ENCODE measurements around the gene FAM98B. TPM values are rescaled to one million over a fixed set of nuclear protein-coding genes. Genes with fewer than 3 reads are reported as not detected.

Gene FAM98B
- total RNA-seq, 1 experiment from 2014 or later: 38.1 TPM

- no peak for DNase-seq (ENCODE audit: low spot score)
- CTCF ChIA-PET: interaction anchor here (1.0 kb wide), 1 partner anchor 92 kb away, joined by 3 read pairs; no protein-coding TSS in a partner anchor
- TF ChIP-seq IRF2 (CRISPR knock-in tag; IDR thresholded peaks at IDR 0.05; ENCODE audit: borderline replicate concordance, low read depth) (no peak), ZNF671 (CRISPR knock-in tag; IDR thresholded peaks at IDR 0.05) (no peak), NR3C1 (CRISPR knock-in tag; conservative IDR thresholded peaks at IDR 0.05; ENCODE audit: low read depth) (no peak), ELF4 (CRISPR knock-in tag; IDR thresholded peaks at IDR 0.05; ENCODE audit: low read depth) (no peak), NR2C2 (CRISPR knock-in tag; IDR thresholded peaks at IDR 0.05) (no peak), HMGXB4 (CRISPR knock-in tag; IDR thresholded peaks at IDR 0.05) (no peak)
These were observed 78.8 kb downstream of the FAM98B start for GRCh38 chr15:38532728-38533127.

GRCh38 chr15:38533416-38533915, 79.5 kb downstream of the FAM98B start:
- no peaks in the 10 kb centered on the region for H3K27me3 Mint-ChIP-seq (ENCODE audit: low read depth)
- H3K9me3 Mint-ChIP-seq: no peaks in the 10 kb centered on the region
- no peaks in the 10 kb centered on the region for H3K36me3 Mint-ChIP-seq
- ChIA-PET CTCF (interaction anchor here (1.0 to 2.0 kb wide), 2 partner anchors 30 to 93 kb away, joined by 3 to 6 read pairs; no protein-coding TSS in a partner anchor), POLR2A (no interaction called here)
- H3K4me3 Mint-ChIP-seq: no peak overlapping the region
- DNase-seq (ENCODE audit: low spot score) (no peak), ATAC-seq (no peak)
- TF ChIP-seq NR2C2 (CRISPR knock-in tag; IDR thresholded peaks at IDR 0.05) (no peak), PREB (CRISPR knock-in tag; IDR thresholded peaks at IDR 0.05; ENCODE audit: borderline replicate concordance) (no peak), ZNF219 (CRISPR knock-in tag; IDR thresholded peaks at IDR 0.05; ENCODE audit: borderline replicate concordance) (no peak), PRDM15 (CRISPR knock-in tag; IDR thresholded peaks at IDR 0.05) (no peak), JAZF1 (CRISPR knock-in tag; IDR thresholded peaks at IDR 0.05) (no peak), MXD4 (CRISPR knock-in tag; IDR thresholded peaks at IDR 0.05; ENCODE audit: borderline replicate concordance) (no peak), ZNF512 (CRISPR knock-in tag; IDR thresholded peaks at IDR 0.05; ENCODE audit: borderline replicate concordance) (no peak), NR3C1 (CRISPR knock-in tag; conservative IDR thresholded peaks at IDR 0.05; ENCODE audit: low read depth) (no peak), CREB1 (CRISPR knock-in tag; IDR thresholded peaks at IDR 0.05) (no peak), EMX1 (CRISPR knock-in tag; IDR thresholded peaks at IDR 0.05) (no peak), HMGXB4 (CRISPR knock-in tag; IDR thresholded peaks at IDR 0.05) (no peak)
- H3K4me1 Mint-ChIP-seq: peaks cover 4% of the 10 kb centered on the region
- H3K27ac Mint-ChIP-seq: no peak overlapping the region

More at GRCh38 chr15:38532728-38533127, 78.8 kb downstream of the FAM98B start:
- no peaks in the 10 kb centered on the region for H3K27me3 Mint-ChIP-seq (ENCODE audit: low read depth)
- no peaks in the 10 kb centered on the region for H3K36me3 Mint-ChIP-seq
- peaks cover 4% of the 10 kb centered on the region for H3K4me1 Mint-ChIP-seq
- no peak for ATAC-seq
- POLR2A ChIA-PET: no interaction called here
- no peak overlapping the region for H3K4me3 Mint-ChIP-seq
- no peak overlapping the region for H3K27ac Mint-ChIP-seq
- no peaks in the 10 kb centered on the region for H3K9me3 Mint-ChIP-seq
